ENCODE measurements around the gene GABRG3.

GABRG3 gene

GRCh38 chr15:27481768-27482167 lies 510.8 kb downstream of the GABRG3 start:
- no peak for DNase-seq

GRCh38 chr15:27482287-27482686 lies 511.3 kb downstream of the GABRG3 start:
- no peak for DNase-seq

GRCh38 chr15:27483124-27483523 lies 512.1 kb downstream of the GABRG3 start:
- no peak for DNase-seq

GRCh38 chr15:27485265-27485664 lies 514.3 kb downstream of the GABRG3 start:
- DNase-seq = no peak

GRCh38 chr15:27486051-27486450 lies 515.1 kb downstream of the GABRG3 start:
- DNase-seq = no peak

GRCh38 chr15:27486683-27487647 lies 516.0 kb downstream of the GABRG3 start:
- no peak for DNase-seq

- DNase-seq = no peak
Observed at GRCh38 chr15:27487846-27488245, 516.9 kb downstream of the GABRG3 start.

- DNase-seq = no peak
Observed at GRCh38 chr15:27490867-27491595, 520.0 kb downstream of the GABRG3 start.

GRCh38 chr15:27491666-27492621 lies 521.0 kb downstream of the GABRG3 start:
- DNase-seq = no peak

GRCh38 chr15:27495963-27496459 lies 525.0 kb downstream of the GABRG3 start:
- no peak for DNase-seq

- no peak for DNase-seq
Observed at GRCh38 chr15:27498700-27499099, 527.7 kb downstream of the GABRG3 start.

GRCh38 chr15:27499191-27499590 lies 528.2 kb downstream of the GABRG3 start:
- DNase-seq = no peak

GRCh38 chr15:27499719-27500118 lies 528.7 kb downstream of the GABRG3 start:
- DNase-seq = no peak

- no peak for DNase-seq
Observed at GRCh38 chr15:27500206-27500605, 529.2 kb downstream of the GABRG3 start.

GRCh38 chr15:27506752-27507151 lies 535.8 kb downstream of the GABRG3 start:
- no peak for DNase-seq

- no peak for DNase-seq
Observed at GRCh38 chr15:27509014-27509413, 538.0 kb downstream of the GABRG3 start.

- no peak for DNase-seq
Observed at GRCh38 chr15:27512281-27513001, 541.5 kb downstream of the GABRG3 start.

GRCh38 chr15:27514526-27514925 lies 543.5 kb downstream of the GABRG3 start:
- DNase-seq = no peak

GRCh38 chr15:27527490-27528067 lies 556.6 kb downstream of the GABRG3 start:
- DNase-seq = no peak

- no peak for DNase-seq
Observed at GRCh38 chr15:27529399-27529798, 558.4 kb downstream of the GABRG3 start.

GRCh38 chr15:27530994-27531393 lies 560.0 kb downstream of the GABRG3 start:
- DNase-seq = no peak
